HepG2 (cell line): ENCODE measurements around the gene GNG7. TPM values are rescaled to one million over a fixed set of nuclear protein-coding genes. Genes with fewer than 3 reads are reported as not detected.

Experiments used
- CEBPG ChIP-seq: IDR thresholded peaks from 2 replicates; pipeline ENCODE4 v1.6.1; 2016
- FOSL1 ChIP-seq: sonication (generic); formaldehyde crosslinking; IDR thresholded peaks from 2 replicates; pipeline ENCODE4 v1.9.0; 2021; ENCODE audit warnings: missing genetic modification reagents, borderline replicate concordance
- GZF1 ChIP-seq: sonication (generic); formaldehyde crosslinking; IDR thresholded peaks from 2 replicates; pipeline ENCODE4 v1.5.1; 2020; ENCODE audit warnings: mild to moderate bottlenecking, missing genetic modification reagents
- HNF4A ChIP-seq: sonication (generic); formaldehyde crosslinking; IDR thresholded peaks from 2 replicates; pipeline ENCODE4 v1.4.0; 2020; ENCODE audit warnings: missing genetic modification reagents
- HNRNPLL ChIP-seq: fragments of 200-400 bp; formaldehyde crosslinking; IDR thresholded peaks from 2 replicates; pipeline ENCODE4 v1.6.1; 2017; ENCODE audit warnings: mild to moderate bottlenecking, low read depth, low read length; ENCODE audit not compliant: poor library complexity, severe bottlenecking
- MAX ChIP-seq: IDR thresholded peaks from 2 replicates; pipeline ENCODE4 v1.6.1; 2012; ENCODE audit warnings: inconsistent platforms
- MEIS1 ChIP-seq: sonication (generic); formaldehyde crosslinking; IDR thresholded peaks from 2 replicates; pipeline ENCODE4 v1.9.0; 2021; ENCODE audit warnings: mild to moderate bottlenecking, missing genetic modification reagents, moderate library complexity, borderline replicate concordance
- POLR2AphosphoS5 ChIP-seq: IDR thresholded peaks from 2 replicates; pipeline ENCODE4 v1.6.1; 2012; ENCODE audit warnings: low read depth, low read length
- SP1 ChIP-seq, 2 experiments: fragments of 450-650 bp in 1 of 2; sonication (generic) in 1 of 2; formaldehyde crosslinking in 1 of 2; IDR thresholded peaks; 2 replicates each; pipeline versions ENCODE4 v1.4.0 to v1.6.1; 2016 to 2020; ENCODE audit warnings: missing genetic modification reagents in 1 of 2
- TFAP4 ChIP-seq: sonication (generic); IDR thresholded peaks from 2 replicates; pipeline ENCODE4 v1.6.1; 2016; ENCODE audit warnings: low read depth, borderline replicate concordance
- UBTF ChIP-seq: sonication (generic); formaldehyde crosslinking; IDR thresholded peaks from 2 replicates; pipeline ENCODE4 v1.4.0; 2020; ENCODE audit warnings: mild to moderate bottlenecking, missing genetic modification reagents
- ZBTB38 ChIP-seq: sonication (generic); formaldehyde crosslinking; IDR thresholded peaks from 2 replicates; pipeline ENCODE4 v1.5.1; 2020; ENCODE audit warnings: mild to moderate bottlenecking, missing genetic modification reagents
- ZFP1 ChIP-seq: IDR thresholded peaks from 2 replicates; pipeline ENCODE4 v1.6.1; 2016
- ZNF138 ChIP-seq: sonication (generic); formaldehyde crosslinking; IDR thresholded peaks from 2 replicates; pipeline ENCODE4 v1.5.0; 2020; ENCODE audit warnings: mild to moderate bottlenecking, low read depth, missing genetic modification reagents
- ZNF207 ChIP-seq: fragments of 450-650 bp; IDR thresholded peaks from 2 replicates; pipeline ENCODE4 v1.6.1; 2016; ENCODE audit warnings: antibody characterized with exemption, borderline replicate concordance
- ZNF446 ChIP-seq: sonication (generic); formaldehyde crosslinking; IDR thresholded peaks from 2 replicates; pipeline ENCODE4 v1.5.0; 2020; ENCODE audit warnings: mild to moderate bottlenecking, missing genetic modification reagents
- ZNF629 ChIP-seq: sonication (generic); formaldehyde crosslinking; conservative IDR thresholded peaks from 2 replicates; pipeline ENCODE4 v1.5.0; 2020; ENCODE audit warnings: missing genetic modification reagents
- ZNF766 ChIP-seq: sonication (generic); formaldehyde crosslinking; IDR thresholded peaks from 2 replicates; pipeline ENCODE4 v1.5.0; 2020; ENCODE audit warnings: missing genetic modification reagents, borderline replicate concordance
- polyA plus RNA-seq, 8 experiments: library from polyadenylated mRNA; depleted of rRNA in 3 of 8; stranded (reverse) in 7 of 8; unstranded in 1 of 8; fragments of >200 nt; fragmentation: Illumina TruSeq in 4 of 8; extraction: Trizol in 4 of 8; gene quantifications; 2 replicates each; pipeline versions ENCODE4 v1.2.1 to v1.2.3, GENCODE V29; 2011 to 2016; ENCODE audit warnings: low read depth in 4 of 8, missing spikeins in 1 of 8, mixed read lengths in 1 of 8; ENCODE audit not compliant: insufficient read depth in 1 of 8
- total RNA-seq, 5 experiments: library from RNA; depleted of rRNA; stranded (reverse); fragments of >200 nt; fragmentation: Illumina TruSeq; extraction: Trizol; gene quantifications; 2 replicates each; pipeline ENCODE4 v1.2.3, GENCODE V29; 2016; ENCODE audit warnings: low read depth in 1 of 5
- TF ChIP-seq, protein P1 (sequence below): sonication (generic); formaldehyde crosslinking; IDR thresholded peaks from 2 replicates; pipeline ENCODE4 v1.4.0; 2020; ENCODE audit warnings: missing genetic modification reagents
- TF ChIP-seq, protein P2 (sequence below): IDR thresholded peaks from 2 replicates; pipeline ENCODE4 v1.6.1; 2016; ENCODE audit warnings: control low read depth
- TF ChIP-seq, protein P3 (sequence below): sonication (generic); formaldehyde crosslinking; IDR thresholded peaks from 2 replicates; pipeline ENCODE4 v1.4.0; 2020; ENCODE audit warnings: mild to moderate bottlenecking, missing genetic modification reagents
- TF ChIP-seq, protein P4 (sequence below): sonication (generic); formaldehyde crosslinking; IDR thresholded peaks from 2 replicates; pipeline ENCODE4 v1.8.0; 2023; ENCODE audit warnings: mild to moderate bottlenecking, missing genetic modification reagents

Gene GNG7
- total and polyA plus RNA-seq, 2 of the 13 experiments (the other 11 are each of a cell fraction or from before 2014, with no cell fraction given): 1.4 to 3.3 TPM

DNA sequence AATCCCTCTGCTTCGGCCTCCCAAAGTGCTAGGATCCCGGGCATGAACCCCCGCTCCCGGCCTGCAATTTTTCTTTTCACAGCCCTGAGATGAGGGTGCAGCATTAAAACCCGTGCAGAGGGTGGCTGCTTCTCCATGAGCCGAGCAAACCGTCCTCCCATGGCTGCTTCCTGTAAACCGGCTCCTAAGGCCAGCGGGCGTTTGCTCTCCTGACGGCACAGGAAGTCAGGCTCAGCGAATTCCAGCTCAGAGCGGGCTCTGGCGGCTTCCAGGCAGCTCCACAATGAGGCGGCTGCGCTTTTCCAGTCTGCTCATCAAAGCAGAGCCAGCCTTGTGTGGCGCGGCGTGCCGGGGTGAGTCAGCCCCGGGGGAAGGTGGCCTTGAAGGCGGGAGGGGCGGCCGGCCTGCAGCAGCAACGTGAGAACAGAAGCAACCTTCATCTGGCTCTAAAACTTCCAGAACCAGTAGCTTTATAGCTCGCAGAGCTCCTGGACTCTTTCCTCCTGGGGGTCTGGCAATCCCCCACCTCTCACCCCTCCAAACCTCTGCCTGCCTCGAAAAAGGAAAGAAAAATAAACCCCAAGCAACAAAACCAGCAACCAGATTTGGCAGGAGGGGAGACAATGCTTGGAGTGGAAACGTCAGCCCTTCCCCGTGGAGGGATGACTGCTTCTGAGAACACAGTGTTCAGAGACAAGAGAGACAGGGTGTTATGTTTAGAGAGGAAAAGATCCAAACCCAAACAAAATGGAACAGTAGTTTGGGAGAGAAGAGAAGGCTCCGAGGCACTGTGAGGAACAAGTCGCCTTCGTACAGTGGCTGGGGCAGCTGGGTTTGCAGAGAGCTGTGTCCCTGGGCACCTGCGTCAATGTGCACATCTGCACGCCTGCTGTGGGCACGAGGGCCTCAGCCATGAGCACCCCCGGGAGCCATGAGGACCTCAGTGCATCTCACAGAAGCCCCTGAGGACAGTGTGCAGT, 158.7 kb downstream of the GNG7 start (continued):
- TF ChIP-seq HNRNPLL (peak; percentile 72), ZNF629 (CRISPR knock-in tag) (no peak; the same call in 1 of the 2 replicates), FOSL1 (CRISPR knock-in tag) (peak; percentile 93), TFAP4 (peak; percentile 71; the same call in 1 of the 2 replicates), ZBTB38 (CRISPR knock-in tag) (peak; percentile 94; the same call in 1 of the 2 replicates), MEIS1 (CRISPR knock-in tag) (no peak; the same call in 1 of the 2 replicates), MAX (peak; percentile 85), POLR2AphosphoS5 (peak; percentile 49; the same call in 1 of the 2 replicates), UBTF (CRISPR knock-in tag) (peak; percentile 98), GZF1 (CRISPR knock-in tag) (0 out of 2 replicates have a peak, but pooled peaks have one; percentile 63), HNF4A (CRISPR knock-in tag) (peak; percentile 50; the same call in 1 of the 2 replicates), ZNF766 (no peak), ZNF207 (no peak), ZNF446 (CRISPR knock-in tag) (no peak), ZFP1 (0 out of 2 replicates have a peak, but pooled peaks have one; percentile 37), ZNF138 (CRISPR knock-in tag) (no peak), SP1 (IDR thresholded peaks at IDR 0.05) (no peak), SP1 (CRISPR knock-in tag; IDR thresholded peaks at IDR 0.05) (peak; percentile 50; the same call in 1 of the 2 replicates), CEBPG (CRISPR knock-in tag) (no peak)
- TF ChIP-seq, protein P1, sequence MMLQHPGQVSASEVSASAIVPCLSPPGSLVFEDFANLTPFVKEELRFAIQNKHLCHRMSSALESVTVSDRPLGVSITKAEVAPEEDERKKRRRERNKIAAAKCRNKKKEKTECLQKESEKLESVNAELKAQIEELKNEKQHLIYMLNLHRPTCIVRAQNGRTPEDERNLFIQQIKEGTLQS (CRISPR knock-in tag): peak; percentile 97
- TF ChIP-seq, protein P2, sequence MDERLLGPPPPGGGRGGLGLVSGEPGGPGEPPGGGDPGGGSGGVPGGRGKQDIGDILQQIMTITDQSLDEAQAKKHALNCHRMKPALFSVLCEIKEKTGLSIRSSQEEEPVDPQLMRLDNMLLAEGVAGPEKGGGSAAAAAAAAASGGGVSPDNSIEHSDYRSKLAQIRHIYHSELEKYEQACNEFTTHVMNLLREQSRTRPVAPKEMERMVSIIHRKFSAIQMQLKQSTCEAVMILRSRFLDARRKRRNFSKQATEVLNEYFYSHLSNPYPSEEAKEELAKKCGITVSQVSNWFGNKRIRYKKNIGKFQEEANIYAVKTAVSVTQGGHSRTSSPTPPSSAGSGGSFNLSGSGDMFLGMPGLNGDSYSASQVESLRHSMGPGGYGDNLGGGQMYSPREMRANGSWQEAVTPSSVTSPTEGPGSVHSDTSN (CRISPR knock-in tag): 0 out of 2 replicates have a peak, but pooled peaks have one; percentile 33
- TF ChIP-seq, protein P3, sequence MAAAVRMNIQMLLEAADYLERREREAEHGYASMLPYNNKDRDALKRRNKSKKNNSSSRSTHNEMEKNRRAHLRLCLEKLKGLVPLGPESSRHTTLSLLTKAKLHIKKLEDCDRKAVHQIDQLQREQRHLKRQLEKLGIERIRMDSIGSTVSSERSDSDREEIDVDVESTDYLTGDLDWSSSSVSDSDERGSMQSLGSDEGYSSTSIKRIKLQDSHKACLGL (CRISPR knock-in tag): no peak
- TF ChIP-seq, protein P4, sequence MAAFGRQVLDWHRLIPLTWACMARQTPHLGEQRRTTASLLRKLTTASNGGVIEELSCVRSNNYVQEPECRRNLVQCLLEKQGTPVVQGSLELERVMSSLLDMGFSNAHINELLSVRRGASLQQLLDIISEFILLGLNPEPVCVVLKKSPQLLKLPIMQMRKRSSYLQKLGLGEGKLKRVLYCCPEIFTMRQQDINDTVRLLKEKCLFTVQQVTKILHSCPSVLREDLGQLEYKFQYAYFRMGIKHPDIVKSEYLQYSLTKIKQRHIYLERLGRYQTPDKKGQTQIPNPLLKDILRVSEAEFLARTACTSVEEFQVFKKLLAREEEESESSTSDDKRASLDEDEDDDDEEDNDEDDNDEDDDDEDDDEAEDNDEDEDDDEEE (CRISPR knock-in tag): 0 out of 2 replicates have a peak, but pooled peaks have one; percentile 41
